NCI-H1092 (cell line): ENCODE results near the gene CCDC190.
"Not testable (repeated sequence)": the region's sequence is repeated elsewhere in the genome, so short reads cannot be mapped to it uniquely, and the experiment has no call there.

ENCODE experiments used
- DNase-seq: peaks from one replicate; lab custom pipeline; 2025; lab: John Stamatoyannopoulos, UW

CCDC190 gene

GRCh38 chr1:162832470-162832869 is 28.5 kb downstream of the CCDC190 start:
- no peak for DNase-seq

GRCh38 chr1:162829268-162829667 is 31.7 kb downstream of the CCDC190 start:
- no peak for DNase-seq

GRCh38 chr1:162823771-162824525 is 37.0 kb downstream of the CCDC190 start:
- DNase-seq = no peak

- no peak for DNase-seq
Measured at GRCh38 chr1:162823231-162823630, 37.7 kb downstream of the CCDC190 start.

GRCh38 chr1:162822391-162823200 is 38.4 kb downstream of the CCDC190 start:
- peak; percentile 56 for DNase-seq

- not testable (repeated sequence) for DNase-seq
Measured at GRCh38 chr1:162818666-162819065, 42.3 kb downstream of the CCDC190 start.

- DNase-seq = not testable (repeated sequence)
Measured at GRCh38 chr1:162818136-162818535, 42.8 kb downstream of the CCDC190 start.

- DNase-seq = not testable (repeated sequence)
Measured at GRCh38 chr1:162812357-162812756, 48.6 kb downstream of the CCDC190 start.

- DNase-seq = not testable (repeated sequence)
Measured at GRCh38 chr1:162807503-162807902, 53.5 kb downstream of the CCDC190 start.
